ENCODE data around the gene PDE4B.
"Not testable (repeated sequence)": the region's sequence is repeated elsewhere in the genome, so short reads cannot be mapped to it uniquely, and the experiment has no call there.

PDE4B gene

DNA sequence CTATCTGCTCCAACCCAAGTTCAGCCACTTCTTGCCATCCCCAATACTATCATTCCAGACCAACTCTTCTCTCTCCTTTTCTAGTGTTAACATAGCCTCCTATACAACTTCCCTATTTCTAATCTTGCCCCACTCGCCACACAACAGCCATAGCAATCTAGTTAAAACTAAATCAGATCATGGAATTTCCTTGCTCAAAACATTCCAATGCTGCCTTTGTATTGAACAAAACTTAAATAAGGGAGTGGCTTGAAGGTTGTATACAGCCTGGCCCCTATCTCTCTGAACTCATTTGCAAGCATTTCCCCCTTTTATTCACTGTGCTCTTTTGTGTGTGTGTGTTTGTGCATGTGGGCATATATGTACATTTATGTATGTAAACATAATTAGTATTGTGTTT lies 623.2 kb downstream of the PDE4B start:
- Mint-ChIP-seq H3K4me3 (no peak overlapping the region), H3K4me1 (peaks cover 7% of the 10 kb centered on the region), H3K9me3 (peaks cover 23% of the 10 kb centered on the region), H3K36me3 (no peaks in the 10 kb centered on the region), H3K27ac (no peak overlapping the region)
- ATAC-seq (no peak), DNase-seq (ENCODE audit: low spot score in 2 of 2) (no peak)

DNA sequence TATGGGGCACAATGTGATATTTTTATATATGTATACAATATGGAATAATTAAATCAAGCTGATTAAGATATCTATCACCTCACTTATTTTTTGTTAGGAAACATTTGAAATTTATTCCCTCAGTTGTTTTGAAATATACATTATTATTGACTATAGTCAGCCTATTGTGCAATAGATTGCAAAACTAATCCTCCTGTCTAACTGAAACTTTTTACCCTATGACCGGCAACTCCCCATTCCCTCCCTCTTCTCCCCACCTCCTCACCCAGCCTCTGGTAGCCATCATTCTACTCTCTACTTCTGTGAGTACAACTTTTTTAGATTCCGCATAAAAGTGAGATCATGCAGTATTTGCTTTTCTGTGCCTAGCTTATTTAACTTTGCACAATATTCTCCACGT lies 623.6 kb downstream of the PDE4B start:
- no peaks in the 10 kb centered on the region for H3K36me3 Mint-ChIP-seq
- ATAC-seq = no peak
- peaks cover 3% of the 10 kb centered on the region for H3K4me1 Mint-ChIP-seq
- H3K9me3 Mint-ChIP-seq = peaks cover 23% of the 10 kb centered on the region
- no peak overlapping the region for H3K4me3 Mint-ChIP-seq
- no peak for DNase-seq (ENCODE audit: low spot score in 2 of 2)
- H3K27ac Mint-ChIP-seq = no peak overlapping the region

DNA sequence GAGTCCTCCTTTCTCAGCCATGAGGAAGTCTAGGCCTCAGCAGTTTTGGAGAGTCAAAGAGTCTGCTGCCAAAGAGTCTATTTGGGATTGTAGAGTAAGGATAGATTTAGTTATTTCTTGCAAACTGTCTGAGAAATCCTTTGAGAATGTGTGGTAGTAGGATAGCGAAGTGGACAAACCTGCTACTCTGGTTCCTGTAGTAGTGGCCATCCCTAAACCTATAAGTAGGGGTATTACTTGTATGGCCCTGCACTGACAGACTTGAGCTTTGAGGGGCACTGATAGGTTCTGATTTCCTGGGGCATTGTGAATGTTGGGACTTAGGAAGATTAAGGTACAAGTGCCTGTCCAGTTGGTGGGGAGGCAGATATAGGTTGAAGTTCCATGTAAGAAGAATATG lies 625.3 kb downstream of the PDE4B start:
- DNase-seq (ENCODE audit: low spot score in 2 of 2) (no peak), ATAC-seq (no peak)
- Mint-ChIP-seq H3K4me1 (no peaks in the 10 kb centered on the region), H3K36me3 (no peaks in the 10 kb centered on the region), H3K4me3 (no peak overlapping the region), H3K27ac (no peak overlapping the region), H3K9me3 (peaks cover 23% of the 10 kb centered on the region)

DNA sequence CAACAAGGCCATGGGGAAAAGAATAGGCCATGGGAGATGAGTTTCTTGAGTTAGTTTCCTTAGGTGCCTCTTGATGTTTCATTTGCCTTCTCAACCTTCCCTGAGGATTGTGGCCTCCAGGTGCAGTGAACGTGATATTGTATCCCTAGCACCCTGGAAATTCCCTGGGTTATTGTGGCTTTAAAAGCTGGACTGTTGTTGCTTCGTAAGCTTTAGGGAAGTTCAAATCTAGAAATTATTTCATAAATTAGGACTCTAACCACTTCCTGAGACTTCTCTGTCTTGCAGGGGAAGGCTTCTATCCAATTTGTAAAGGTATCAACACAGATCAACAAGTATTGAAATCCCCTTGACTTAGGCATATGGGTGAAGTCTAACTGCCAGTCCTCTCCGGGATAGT lies 627.5 kb downstream of the PDE4B start:
- DNase-seq (ENCODE audit: low spot score in 2 of 2); H3K27ac Mint-ChIP-seq; H3K36me3 Mint-ChIP-seq; H3K4me1 Mint-ChIP-seq; H3K4me3 Mint-ChIP-seq; ATAC-seq: not testable (repeated sequence)
- H3K9me3 Mint-ChIP-seq = peaks cover 23% of the 10 kb centered on the region

DNA sequence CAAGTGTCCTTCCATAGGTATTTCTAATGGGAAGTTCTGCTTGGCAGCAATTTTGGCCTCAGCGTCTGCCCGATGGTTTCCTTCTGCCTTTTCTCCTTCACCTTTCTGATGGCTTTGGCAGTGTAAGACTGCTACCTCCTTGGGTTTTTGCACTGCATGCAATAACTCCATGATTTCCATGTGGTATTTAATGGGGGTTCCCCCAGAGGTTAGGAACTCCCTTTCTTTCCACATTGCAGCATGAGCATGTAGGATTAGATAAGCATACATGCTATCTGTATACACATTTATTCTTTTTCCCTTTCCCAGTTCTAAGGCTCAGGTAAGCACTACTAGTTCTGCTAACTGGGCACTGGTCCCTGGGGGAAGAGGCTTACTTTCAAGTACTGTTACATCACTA lies 628.2 kb downstream of the PDE4B start:
- not testable (repeated sequence) for H3K4me1 Mint-ChIP-seq; ATAC-seq; H3K36me3 Mint-ChIP-seq; H3K27ac Mint-ChIP-seq; H3K4me3 Mint-ChIP-seq; DNase-seq (ENCODE audit: low spot score in 2 of 2)
- H3K9me3 Mint-ChIP-seq = peaks cover 20% of the 10 kb centered on the region

DNA sequence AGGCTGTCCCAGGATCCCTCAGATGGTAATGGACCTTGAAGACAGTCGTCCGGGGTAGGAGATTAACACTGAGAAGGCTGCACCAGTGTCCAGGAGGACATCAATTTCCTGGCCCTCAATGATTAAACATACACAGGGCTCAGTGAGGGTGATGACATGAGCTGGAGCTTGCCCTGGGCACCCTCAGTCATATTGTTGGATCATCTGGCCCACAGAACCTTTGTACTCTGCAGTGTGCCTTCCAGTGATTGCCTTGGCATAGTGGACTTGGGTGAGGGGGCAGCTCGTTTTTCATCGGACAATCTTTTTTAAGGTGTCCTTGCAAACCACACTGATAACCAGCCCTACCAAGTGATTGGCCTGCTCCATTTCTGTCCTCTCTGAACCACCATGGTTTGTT lies 630.1 kb downstream of the PDE4B start:
- ATAC-seq = no peak
- Mint-ChIP-seq H3K4me3 (no peak overlapping the region), H3K9me3 (peaks cover 16% of the 10 kb centered on the region), H3K4me1 (peaks cover 10% of the 10 kb centered on the region), H3K27ac (no peak overlapping the region), H3K36me3 (no peaks in the 10 kb centered on the region)
- no peak for DNase-seq (ENCODE audit: low spot score in 2 of 2)

Measured in stimulated activated effector memory CD8-positive, alpha-beta T cell treated with anti-CD3 and anti-CD28 coated beads, Interleukin-12 subunit alpha, Interleukin-12 subunit beta, amount 100 ng/mL, for 72 hours (primary cell).